Activated T-cell treated with anti-CD3 and anti-CD28 coated beads, Interleukin-2, amount 50 U/mL, for 48 hours (primary cell): ENCODE data around the gene DENND5A.
A peak's percentile ranks its signal among the peaks of the same experiment; 100 is the strongest.
"Not testable (repeated sequence)": the region's sequence is repeated elsewhere in the genome, so short reads cannot be mapped to it uniquely, and the experiment has no call there.

Experiments
- DNase-seq, 2 experiments: peaks; one replicate each; pipeline ENCODE4 v3.0.0-alpha.2; 2020

Gene DENND5A

GRCh38 chr11:9170450-9170849, 94.7 kb downstream of the DENND5A start:
- DNase-seq, result no peak

- DNase-seq, result no peak
Observed at GRCh38 chr11:9169595-9170295, 95.4 kb downstream of the DENND5A start.

GRCh38 chr11:9161991-9162390, 103.2 kb downstream of the DENND5A start:
- not testable (repeated sequence) for DNase-seq

GRCh38 chr11:9160166-9160565, 105.0 kb downstream of the DENND5A start:
- no peak for DNase-seq

- no peak for DNase-seq
Observed at GRCh38 chr11:9158898-9159391, 106.2 kb downstream of the DENND5A start.

- no peak for DNase-seq
Observed at GRCh38 chr11:9155930-9156329, 109.2 kb downstream of the DENND5A start.

GRCh38 chr11:9153651-9154050, 111.5 kb downstream of the DENND5A start:
- DNase-seq, result no peak

GRCh38 chr11:9151631-9152030, 113.5 kb downstream of the DENND5A start:
- no peak for DNase-seq

GRCh38 chr11:9150926-9151325, 114.2 kb downstream of the DENND5A start:
- no peak for DNase-seq

GRCh38 chr11:9150501-9150900, 114.6 kb downstream of the DENND5A start:
- DNase-seq, result no peak

- DNase-seq, result no peak
Observed at GRCh38 chr11:9148727-9149126, 116.4 kb downstream of the DENND5A start.

GRCh38 chr11:9148035-9148434, 117.1 kb downstream of the DENND5A start:
- DNase-seq, result no peak

GRCh38 chr11:9146477-9146876, 118.7 kb downstream of the DENND5A start:
- DNase-seq, result no peak

- DNase-seq, result no peak
Observed at GRCh38 chr11:9145283-9145682, 119.9 kb downstream of the DENND5A start.

GRCh38 chr11:9144828-9145227, 120.3 kb downstream of the DENND5A start:
- no peak for DNase-seq

- no peak for DNase-seq
Observed at GRCh38 chr11:9143721-9144120, 121.4 kb downstream of the DENND5A start.

GRCh38 chr11:9142732-9143131, 122.4 kb downstream of the DENND5A start:
- no peak for DNase-seq

GRCh38 chr11:9141186-9141585, 124.0 kb downstream of the DENND5A start:
- no peak for DNase-seq

GRCh38 chr11:9139628-9140357, 125.4 kb downstream of the DENND5A start:
- no peak for DNase-seq

GRCh38 chr11:9138612-9139579, 126.3 kb downstream of the DENND5A start:
- peak in 1 of 2 experiments; percentile 30 for DNase-seq

GRCh38 chr11:9138133-9138453, 127.1 kb downstream of the DENND5A start:
- no peak for DNase-seq

- peak; percentile 83 to 87 for DNase-seq
Observed at GRCh38 chr11:9137293-9138132, 127.6 kb downstream of the DENND5A start.
